Kidney (tissue), 14 donors: ENCODE results near the gene CALD1. TPM values are rescaled to one million over a fixed set of nuclear protein-coding genes. Genes with fewer than 3 reads are reported as not detected.

Source experiments
- DNase-seq, 5 donors: peaks; one replicate each; pipeline ENCODE4 v3.0.0-alpha.2; 2013 to 2020
- FAIRE-seq: peaks from 2 replicates; lab custom pipeline; 2012; peaks lifted over from hg19 to GRCh38; lab: Jason Lieb, UNC
- H3K27ac ChIP-seq, 2 donors: one replicate each; pipeline ENCODE4 v1.7.0; 2013; ENCODE audit warnings: low read depth in 2 of 2, low read length in 2 of 2, inconsistent platforms in 1 of 2
- H3K27me3 ChIP-seq: one replicate; pipeline ENCODE4 v1.7.1; 2013; ENCODE audit warnings: low read length, inconsistent platforms; ENCODE audit not compliant: control insufficient read depth, insufficient read depth
- H3K36me3 ChIP-seq, 3 donors: one replicate each; pipeline versions ENCODE4 v1.7.0 to v1.7.1; 2013; ENCODE audit warnings: low read length in 3 of 3, control low read depth in 1 of 3, inconsistent platforms in 1 of 3; ENCODE audit not compliant: insufficient read depth in 3 of 3, control insufficient read depth in 2 of 3
- H3K4me1 ChIP-seq, 3 donors: one replicate each; pipeline versions ENCODE4 v1.7.0 to v1.7.1; 2013; ENCODE audit warnings: low read length in 3 of 3, inconsistent platforms in 1 of 3, low read depth in 1 of 3; ENCODE audit not compliant: control insufficient read depth in 2 of 3, insufficient read depth in 2 of 3
- H3K4me3 ChIP-seq, 3 donors: one replicate each; pipeline versions ENCODE4 v1.7.0 to v1.8.1; 2013; ENCODE audit warnings: low read length in 3 of 3, control low read depth in 1 of 3, inconsistent platforms in 1 of 3
- H3K9ac ChIP-seq, 3 donors: one replicate each; pipeline versions ENCODE4 v1.7.0 to v1.7.1; 2013; ENCODE audit warnings: low read length in 3 of 3, control low read depth in 1 of 3, inconsistent platforms in 1 of 3
- H3K9me3 ChIP-seq, 3 donors: one replicate each; pipeline versions ENCODE4 v1.7.0 to v1.7.1; 2013; ENCODE audit warnings: low read length in 3 of 3, control low read depth in 1 of 3, inconsistent platforms in 1 of 3; ENCODE audit not compliant: control insufficient read depth in 2 of 3, insufficient read depth in 1 of 3
- intact Hi-C: fragments of 100-400 bp; cut with DNase I; formaldehyde crosslinking; loops from one replicate; pipeline ENCODE4 v1.11.1; 2022
- polyA plus RNA-seq: library from polyadenylated mRNA; stranded (reverse); fragments of 350-450 nt; fragmentation: Illumina TruSeq; extraction: RNeasy Lipid Tissue Mini Kit (QIAGEN cat#74804); gene quantifications from one replicate; pipeline ENCODE4 v1.2.3, GENCODE V29; 2014; ENCODE audit warnings: low read depth, low replicate concordance; ENCODE audit not compliant: insufficient read depth
- total RNA-seq: library from RNA; stranded (reverse); fragmentation: NEBNext Ultra II Directional; extraction: Animal tissue kit (Norgen Biotek cat#: 25700); gene quantifications from one replicate; pipeline ENCODE4 v1.2.1, GENCODE V29; 2021
- TF ChIP-seq, protein P1 (sequence below): IDR thresholded peaks from 3 replicates; pipeline ENCODE4 v1.5.1; 2012; ENCODE audit warnings: mild to moderate bottlenecking, moderate library complexity, borderline replicate concordance; ENCODE audit not compliant: insufficient read depth; ENCODE audit errors: extremely low read depth
- donor health status: control.
- donor health status: control.
- donor health status: control.
- donor health status: control.
- donor health status: control.
- donor health status: DM: yes; HTN: yes; CAD: no.
- donor health status: Normal renal cell carcinoma (clear cell type).

Gene CALD1
- total and polyA plus RNA-seq, 2 donors from 2014 or later = 72.7 to 218 TPM

GRCh38 chr7:134957005-134957404 is 177.6 kb downstream of the CALD1 start:
- no peak overlapping the region for H3K4me3 ChIP-seq
- H3K4me1 ChIP-seq = no peaks in the 10 kb centered on the region
- TF ChIP-seq, protein P1, sequence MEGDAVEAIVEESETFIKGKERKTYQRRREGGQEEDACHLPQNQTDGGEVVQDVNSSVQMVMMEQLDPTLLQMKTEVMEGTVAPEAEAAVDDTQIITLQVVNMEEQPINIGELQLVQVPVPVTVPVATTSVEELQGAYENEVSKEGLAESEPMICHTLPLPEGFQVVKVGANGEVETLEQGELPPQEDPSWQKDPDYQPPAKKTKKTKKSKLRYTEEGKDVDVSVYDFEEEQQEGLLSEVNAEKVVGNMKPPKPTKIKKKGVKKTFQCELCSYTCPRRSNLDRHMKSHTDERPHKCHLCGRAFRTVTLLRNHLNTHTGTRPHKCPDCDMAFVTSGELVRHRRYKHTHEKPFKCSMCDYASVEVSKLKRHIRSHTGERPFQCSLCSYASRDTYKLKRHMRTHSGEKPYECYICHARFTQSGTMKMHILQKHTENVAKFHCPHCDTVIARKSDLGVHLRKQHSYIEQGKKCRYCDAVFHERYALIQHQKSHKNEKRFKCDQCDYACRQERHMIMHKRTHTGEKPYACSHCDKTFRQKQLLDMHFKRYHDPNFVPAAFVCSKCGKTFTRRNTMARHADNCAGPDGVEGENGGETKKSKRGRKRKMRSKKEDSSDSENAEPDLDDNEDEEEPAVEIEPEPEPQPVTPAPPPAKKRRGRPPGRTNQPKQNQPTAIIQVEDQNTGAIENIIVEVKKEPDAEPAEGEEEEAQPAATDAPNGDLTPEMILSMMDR = no peak
- intact Hi-C loops = loop anchor here (10.0 kb wide), 1 partner anchor 272 kb away; no protein-coding TSS in a partner anchor
- no peak overlapping the region for H3K27ac ChIP-seq
- peaks cover 0 to 32% (median 3%) of the 10 kb centered on the region in 3 donors for H3K36me3 ChIP-seq
- no peak for DNase-seq
- H3K27me3 ChIP-seq = no peaks in the 10 kb centered on the region
- no peak overlapping the region for H3K9ac ChIP-seq
- no peaks in the 10 kb centered on the region for H3K9me3 ChIP-seq
- no peak for FAIRE-seq

DNA sequence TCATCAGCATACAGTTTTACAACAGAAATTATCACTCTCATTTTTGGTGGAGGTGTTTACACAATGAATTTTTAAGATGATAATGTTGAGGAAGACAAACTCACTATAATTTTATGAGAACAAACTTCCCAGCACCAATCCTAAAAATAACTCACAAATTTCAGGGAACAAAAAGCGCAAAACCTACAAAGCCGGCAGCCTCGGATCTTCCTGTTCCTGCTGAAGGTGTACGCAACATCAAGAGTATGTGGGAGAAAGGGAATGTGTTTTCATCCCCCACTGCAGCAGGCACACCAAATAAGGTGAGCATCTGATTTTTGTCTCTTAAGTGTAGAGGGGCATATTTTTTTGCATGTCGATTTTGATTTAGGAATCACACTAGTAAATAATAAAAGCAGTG is 180.4 kb downstream of the CALD1 start:
- FAIRE-seq (no peak), DNase-seq (no peak)
- H3K9me3 ChIP-seq = no peaks in the 10 kb centered on the region
- peaks cover 0 to 50% (median 5%) of the 10 kb centered on the region in 3 donors for H3K36me3 ChIP-seq
- no peak overlapping the region for H3K9ac ChIP-seq
- intact Hi-C loops = loop anchor here (10.0 kb wide), 1 partner anchor 275 kb away; no protein-coding TSS in a partner anchor
- H3K4me3 ChIP-seq = no peak overlapping the region
- H3K4me1 ChIP-seq = no peaks in the 10 kb centered on the region
- no peaks in the 10 kb centered on the region for H3K27me3 ChIP-seq
- TF ChIP-seq, protein P1 = no peak
- no peak overlapping the region for H3K27ac ChIP-seq

DNA sequence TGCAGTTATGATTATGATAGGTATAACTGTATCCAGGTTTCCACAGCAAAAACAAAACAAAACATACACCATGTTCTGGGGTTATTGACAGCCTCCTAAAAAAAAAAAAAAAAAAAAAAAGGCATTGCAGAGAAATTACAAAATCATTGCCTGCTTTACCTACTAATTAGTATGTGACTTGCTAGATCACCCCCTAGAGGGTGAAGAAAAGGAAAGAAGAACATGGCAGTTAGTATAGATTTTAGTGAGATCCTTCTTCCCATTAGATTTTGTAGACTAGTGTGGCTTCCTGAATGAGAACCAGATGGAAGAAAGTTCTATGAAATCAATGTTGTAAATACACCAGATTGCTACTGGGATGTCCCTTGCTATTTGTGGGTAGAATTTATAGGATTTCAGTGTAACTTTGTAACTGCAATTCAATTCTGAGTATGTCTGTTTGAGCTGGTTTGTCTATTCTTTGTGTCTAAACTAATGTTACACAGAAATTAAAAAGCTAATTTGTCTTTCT is 182.9 kb downstream of the CALD1 start:
- no peaks in the 10 kb centered on the region for H3K27me3 ChIP-seq
- intact Hi-C loops = no loop called here
- FAIRE-seq = no peak

More for the DNA sequence above, 182.9 kb downstream of the CALD1 start:
- no peak for DNase-seq
- TF ChIP-seq, protein P1 = no peak
- no peaks in the 10 kb centered on the region for H3K4me1 ChIP-seq
- H3K4me3 ChIP-seq = no peak overlapping the region
- no peak overlapping the region for H3K9ac ChIP-seq
- peaks cover 0 to 64% (median 5%) of the 10 kb centered on the region in 3 donors for H3K36me3 ChIP-seq
- no peak overlapping the region for H3K27ac ChIP-seq
- H3K9me3 ChIP-seq = no peaks in the 10 kb centered on the region
